IMR-90 (cell line): ENCODE measurements around the gene LUZP1. TPM values are rescaled to one million over a fixed set of nuclear protein-coding genes. Genes with fewer than 3 reads are reported as not detected.

Experiments
- ATAC-seq: fragments of 200-7000 bp; cut with Tn5 transposase; 2 replicates; pipeline ENCODE4 v1.9.1; 2020; ENCODE audit warnings: low read depth, mild to moderate bottlenecking, moderate library complexity
- BruUV-seq: library from RNA; stranded (reverse); fragments of 400-500 nt; replicated peaks from 2 replicates; lab custom pipeline; 2021; lab: Mats Ljungman, UMichigan
- CTCF ChIA-PET: fragments of 300-600 bp; formaldehyde crosslinking; extraction: SDS; loops from one replicate; lab custom pipeline; 2021; ENCODE audit warnings: antibody characterized with exemption; lab: Yijun Ruan, JAX
- POLR2A ChIA-PET: fragments of 300-600 bp; sonication (Branson Sonifier 250); formaldehyde crosslinking; loops from one replicate; lab custom pipeline; 2022; ENCODE audit warnings: antibody characterized with exemption; ENCODE audit not compliant: unreplicated experiment; lab: Charles Lee
- DNase-seq: peaks from one replicate; pipeline ENCODE4 v3.0.0; 2013
- H2AFZ ChIP-seq: replicated peaks from 2 replicates; pipeline ENCODE3; 2013; ENCODE audit warnings: low read length, mild to moderate bottlenecking; ENCODE audit not compliant: poor library complexity
- H2AK5ac ChIP-seq: 2 replicates; pipeline ENCODE4 v1.6.1; 2013; ENCODE audit warnings: low read depth, low read length, inconsistent platforms
- H2AK9ac ChIP-seq: replicated peaks from 2 replicates; pipeline ENCODE3; 2013; ENCODE audit warnings: mild to moderate bottlenecking, low read depth, low read length, moderate library complexity; ENCODE audit not compliant: poor library complexity
- H2BK120ac ChIP-seq: 2 replicates; pipeline ENCODE4 v1.6.1; 2013; ENCODE audit warnings: low read depth, low read length, inconsistent platforms
- H2BK15ac ChIP-seq: 3 replicates; pipeline ENCODE4 v1.6.1; 2013; ENCODE audit warnings: low read depth, low read length, inconsistent platforms
- H2BK20ac ChIP-seq: 2 replicates; pipeline ENCODE4 v1.6.1; 2013; ENCODE audit warnings: low read depth, mild to moderate bottlenecking, inconsistent platforms, low read length, moderate library complexity
- H2BK5ac ChIP-seq: 2 replicates; pipeline ENCODE4 v1.6.1; 2013; ENCODE audit warnings: mild to moderate bottlenecking, low read depth, low read length, inconsistent platforms; ENCODE audit not compliant: poor library complexity, severe bottlenecking
- H3K14ac ChIP-seq: replicated peaks from 2 replicates; pipeline ENCODE4 v1.6.1; 2013; ENCODE audit warnings: low read depth, low read length, inconsistent platforms
- H3K18ac ChIP-seq: 2 replicates; pipeline ENCODE4 v1.6.1; 2013; ENCODE audit warnings: low read depth, low read length, control low read depth
- H3K23ac ChIP-seq: 2 replicates; pipeline ENCODE4 v1.6.1; 2013; ENCODE audit warnings: low read depth, low read length, inconsistent platforms
- H3K27ac ChIP-seq: 2 replicates; pipeline ENCODE4 v1.5.1; 2013; ENCODE audit warnings: mild to moderate bottlenecking, control low read depth, low read length; ENCODE audit not compliant: insufficient read depth
- H3K27me3 ChIP-seq: 2 replicates; pipeline ENCODE4 v1.6.1; 2013; ENCODE audit warnings: low read length; ENCODE audit not compliant: control insufficient read depth, insufficient read depth
- H3K36me3 ChIP-seq: 2 replicates; pipeline ENCODE4 v1.6.1; 2013; ENCODE audit warnings: low read length, mixed read lengths; ENCODE audit not compliant: control insufficient read depth, insufficient read depth
- H3K4ac ChIP-seq: 2 replicates; pipeline ENCODE4 v1.6.1; 2013; ENCODE audit warnings: low read depth, low read length, inconsistent platforms
- H3K4me1 ChIP-seq: 2 replicates; pipeline ENCODE4 v1.6.1; 2013; ENCODE audit warnings: low read length, mixed read lengths; ENCODE audit not compliant: control insufficient read depth, insufficient read depth
- H3K4me2 ChIP-seq: 2 replicates; pipeline ENCODE4 v1.6.1; 2013; ENCODE audit warnings: low read depth, mild to moderate bottlenecking, control low read depth, low read length, moderate library complexity
- H3K4me3 ChIP-seq: 2 replicates; pipeline ENCODE4 v1.5.1; 2013; ENCODE audit warnings: low read depth, mild to moderate bottlenecking, control low read depth, low read length, moderate library complexity; ENCODE audit not compliant: insufficient read depth
- H3K56ac ChIP-seq: 2 replicates; pipeline ENCODE4 v1.6.1; 2013; ENCODE audit warnings: low read length, inconsistent platforms; ENCODE audit not compliant: insufficient read depth; ENCODE audit errors: extremely low read depth
- H3K79me1 ChIP-seq, 2 experiments: 2 replicates each; pipeline ENCODE4 v1.6.1; 2013; ENCODE audit warnings: low read length in 2 of 2, inconsistent platforms in 1 of 2, low read depth in 1 of 2
- H3K9ac ChIP-seq: 2 replicates; pipeline ENCODE4 v1.6.1; 2013; ENCODE audit warnings: low read depth, low read length, control low read depth
- H3K9me1 ChIP-seq: 2 replicates; pipeline ENCODE4 v1.6.1; 2013; ENCODE audit warnings: low read length, inconsistent platforms; ENCODE audit not compliant: insufficient read depth
- H3K9me3 ChIP-seq: 2 replicates; pipeline ENCODE4 v1.6.1; 2013; ENCODE audit warnings: low read length; ENCODE audit not compliant: control insufficient read depth, insufficient read depth
- H4K20me1 ChIP-seq: 2 replicates; pipeline ENCODE4 v1.6.1; 2013; ENCODE audit warnings: low read length, inconsistent platforms; ENCODE audit not compliant: insufficient read depth
- H4K5ac ChIP-seq: 2 replicates; pipeline ENCODE4 v1.6.1; 2013; ENCODE audit warnings: mild to moderate bottlenecking, low read depth, low read length, control low read depth
- H4K8ac ChIP-seq, 2 experiments: 2 replicates each; pipeline ENCODE4 v1.6.1; 2013; ENCODE audit warnings: low read depth in 2 of 2, low read length in 2 of 2, control low read depth in 1 of 2, inconsistent platforms in 1 of 2
- H4K91ac ChIP-seq: 2 replicates; pipeline ENCODE4 v1.6.1; 2013; ENCODE audit warnings: low read depth, low read length, inconsistent platforms; ENCODE audit not compliant: insufficient read depth
- BHLHE40 ChIP-seq: fragments of 150-350 bp; IDR thresholded peaks from 2 replicates; pipeline ENCODE4 v1.6.1; 2016; ENCODE audit warnings: mild to moderate bottlenecking, low read depth, low read length
- CHD1 ChIP-seq: IDR thresholded peaks from 2 replicates; pipeline ENCODE4 v1.6.1; 2012; ENCODE audit warnings: low read depth, low read length, improper control_type of control experiment
- MAZ ChIP-seq: IDR thresholded peaks from 2 replicates; pipeline ENCODE4 v1.6.1; 2012; ENCODE audit warnings: low read depth, mild to moderate bottlenecking, low read length, improper control_type of control experiment, moderate library complexity, borderline replicate concordance
- MXI1 ChIP-seq: IDR thresholded peaks from 2 replicates; pipeline ENCODE4 v1.6.1; 2012; ENCODE audit warnings: low read depth, mild to moderate bottlenecking, low read length, moderate library complexity, borderline replicate concordance
- POLR2A ChIP-seq: IDR thresholded peaks from 2 replicates; pipeline ENCODE4 v1.6.1; 2012; ENCODE audit warnings: mild to moderate bottlenecking, low read depth, low read length
- RAD21 ChIP-seq: IDR thresholded peaks from 2 replicates; pipeline ENCODE4 v1.6.1; 2012; ENCODE audit warnings: low read length, improper control_type of control experiment
- SMC3 ChIP-seq: fragments of 150-350 bp; IDR thresholded peaks from 2 replicates; pipeline ENCODE4 v1.6.1; 2016; ENCODE audit warnings: low read depth, mild to moderate bottlenecking, antibody characterized with exemption, low read length, moderate library complexity
- WGBS, 2 experiments: methylation state at CpG; one replicate each; pipeline versions ENCODE4 v1.1.5 to v1.1.7; 2013; ENCODE audit warnings: missing lambda C conversion rate in 2 of 2; ENCODE audit not compliant: insufficient read length in 1 of 2; ENCODE audit errors: extremely low coverage in 2 of 2; 5-methylcytosine and 5-hydroxymethylcytosine counted together
- dilution Hi-C: fragments of 300-500 bp; cut with HindIII; formaldehyde crosslinking; loops from one replicate; pipeline ENCODE4 v1.14.3; 2018; ENCODE audit warnings: low sequenced_read_pairs; ENCODE audit not compliant: unreplicated experiment
- in situ Hi-C: fragments of 300-500 bp; cut with MboI; formaldehyde crosslinking; loops from 3 replicates; pipeline ENCODE4 v1.14.3; 2019; ENCODE audit warnings: low sequenced_read_pairs, inconsistent platforms, mixed read lengths
- intact Hi-C: fragments of 100-400 bp; cut with micrococcal nuclease; formaldehyde crosslinking; loops from 2 replicates; pipeline ENCODE4 v1.10.0; 2022
- polyA plus RNA-seq, 3 experiments: library from polyadenylated mRNA; depleted of rRNA; stranded (reverse); fragments of >200 nt; gene quantifications; 2 replicates each; pipeline ENCODE4 v1.2.3, GENCODE V29; 2012; ENCODE audit warnings: low replicate concordance in 1 of 3
- total RNA-seq: library from RNA; depleted of rRNA; stranded (reverse); fragments of >200 nt; gene quantifications from 2 replicates; pipeline ENCODE4 v1.2.3, GENCODE V29; 2012
- TF ChIP-seq, protein P1 (sequence below): fragments of 150-350 bp; IDR thresholded peaks from 2 replicates; pipeline ENCODE4 v1.6.1; 2016; ENCODE audit warnings: low read depth, mild to moderate bottlenecking, low read length, moderate library complexity, borderline replicate concordance
- TF ChIP-seq, protein P2 (sequence below): conservative IDR thresholded peaks from 2 replicates; pipeline ENCODE4 v1.5.1; 2012; ENCODE audit warnings: mild to moderate bottlenecking, low read depth, low read length, improper control_type of control experiment
- TF ChIP-seq, protein P3 (sequence below): fragments of 150-350 bp; IDR thresholded peaks from 2 replicates; pipeline ENCODE4 v1.6.1; 2017; ENCODE audit warnings: mild to moderate bottlenecking, antibody characterized with exemption, low read length, low read depth

The LUZP1 gene
- total and polyA plus RNA-seq, 2 of the 4 experiments (the other 2 are of a cell fraction), result 13.1 to 31.7 TPM

DNA sequence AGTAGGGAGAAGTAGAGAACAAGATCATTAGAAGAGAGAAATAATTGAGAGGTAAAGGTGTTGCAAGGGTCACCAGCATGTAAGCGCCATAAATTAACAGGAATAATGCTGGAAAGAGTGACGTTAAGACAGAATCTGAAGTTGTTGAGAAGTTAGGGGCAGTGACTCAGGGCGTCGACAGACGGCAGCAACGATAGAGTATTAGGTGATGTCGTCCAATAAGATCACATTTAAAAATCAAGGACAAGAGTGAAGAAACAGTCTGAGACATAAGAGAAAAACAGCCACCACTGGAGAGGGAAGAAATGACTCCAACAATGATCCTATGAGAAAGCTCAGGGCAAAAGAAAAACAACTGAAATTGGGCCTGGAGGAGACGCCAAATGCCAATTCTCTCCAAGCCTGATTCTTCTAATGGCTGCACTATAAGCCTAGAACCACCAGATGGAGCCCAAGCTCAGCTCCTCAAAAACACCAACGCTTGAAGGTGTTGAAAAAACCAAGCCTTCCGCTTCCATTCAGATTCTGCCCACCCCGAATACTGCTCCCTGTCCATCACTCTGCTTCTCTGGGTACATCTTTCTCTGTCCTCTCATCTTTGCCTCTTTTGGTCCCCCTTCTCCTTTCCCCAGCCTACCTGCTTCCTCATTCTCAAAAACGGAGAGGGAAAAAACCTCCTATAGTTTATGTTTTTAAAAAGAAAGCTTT lies 70.0 kb downstream of the LUZP1 start:
- H3K9ac ChIP-seq, result no peak overlapping the region
- H2BK120ac ChIP-seq, result no peak overlapping the region; the same call in 1 of the 2 replicates
- peak overlapping the region; percentile 71 for H2AK5ac ChIP-seq
- H3K27ac ChIP-seq, result no peak overlapping the region
- H3K56ac ChIP-seq, result no peak overlapping the region
- WGBS, 2 experiments, result 67% methylated on average over 3 of the region's 12 CpGs; no CpG with 5 or more reads in 1 of the 2 experiments
- H3K4me3 ChIP-seq, result no peak overlapping the region
- no peak overlapping the region for H2BK5ac ChIP-seq
- H3K36me3 ChIP-seq, result peaks cover 8% of the 10 kb centered on the region
- H2AFZ ChIP-seq, result peak overlapping the region; percentile 3
- in situ Hi-C loops, result loop anchor here (5.0 kb wide), 1 partner anchor 89 kb away; no protein-coding TSS in a partner anchor
- peak overlapping the region in 1 of 2 experiments; percentile 38; a peak in 1 of 4 replicates for H4K8ac ChIP-seq
- no TSS peak for BruUV-seq
- peak; percentile 98 for TF ChIP-seq RAD21
- peak; percentile 54 for TF ChIP-seq POLR2A
- peak; percentile 96 for TF ChIP-seq SMC3
- TF ChIP-seq, protein P1, sequence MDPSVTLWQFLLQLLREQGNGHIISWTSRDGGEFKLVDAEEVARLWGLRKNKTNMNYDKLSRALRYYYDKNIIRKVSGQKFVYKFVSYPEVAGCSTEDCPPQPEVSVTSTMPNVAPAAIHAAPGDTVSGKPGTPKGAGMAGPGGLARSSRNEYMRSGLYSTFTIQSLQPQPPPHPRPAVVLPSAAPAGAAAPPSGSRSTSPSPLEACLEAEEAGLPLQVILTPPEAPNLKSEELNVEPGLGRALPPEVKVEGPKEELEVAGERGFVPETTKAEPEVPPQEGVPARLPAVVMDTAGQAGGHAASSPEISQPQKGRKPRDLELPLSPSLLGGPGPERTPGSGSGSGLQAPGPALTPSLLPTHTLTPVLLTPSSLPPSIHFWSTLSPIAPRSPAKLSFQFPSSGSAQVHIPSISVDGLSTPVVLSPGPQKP, result no peak
- TF ChIP-seq MAZ, result 0 out of 2 replicates have a peak, but pooled peaks have one; percentile 35
- TF ChIP-seq, protein P2, sequence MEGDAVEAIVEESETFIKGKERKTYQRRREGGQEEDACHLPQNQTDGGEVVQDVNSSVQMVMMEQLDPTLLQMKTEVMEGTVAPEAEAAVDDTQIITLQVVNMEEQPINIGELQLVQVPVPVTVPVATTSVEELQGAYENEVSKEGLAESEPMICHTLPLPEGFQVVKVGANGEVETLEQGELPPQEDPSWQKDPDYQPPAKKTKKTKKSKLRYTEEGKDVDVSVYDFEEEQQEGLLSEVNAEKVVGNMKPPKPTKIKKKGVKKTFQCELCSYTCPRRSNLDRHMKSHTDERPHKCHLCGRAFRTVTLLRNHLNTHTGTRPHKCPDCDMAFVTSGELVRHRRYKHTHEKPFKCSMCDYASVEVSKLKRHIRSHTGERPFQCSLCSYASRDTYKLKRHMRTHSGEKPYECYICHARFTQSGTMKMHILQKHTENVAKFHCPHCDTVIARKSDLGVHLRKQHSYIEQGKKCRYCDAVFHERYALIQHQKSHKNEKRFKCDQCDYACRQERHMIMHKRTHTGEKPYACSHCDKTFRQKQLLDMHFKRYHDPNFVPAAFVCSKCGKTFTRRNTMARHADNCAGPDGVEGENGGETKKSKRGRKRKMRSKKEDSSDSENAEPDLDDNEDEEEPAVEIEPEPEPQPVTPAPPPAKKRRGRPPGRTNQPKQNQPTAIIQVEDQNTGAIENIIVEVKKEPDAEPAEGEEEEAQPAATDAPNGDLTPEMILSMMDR, result peak; percentile 98
- no peak for TF ChIP-seq CHD1
- TF ChIP-seq, protein P3, sequence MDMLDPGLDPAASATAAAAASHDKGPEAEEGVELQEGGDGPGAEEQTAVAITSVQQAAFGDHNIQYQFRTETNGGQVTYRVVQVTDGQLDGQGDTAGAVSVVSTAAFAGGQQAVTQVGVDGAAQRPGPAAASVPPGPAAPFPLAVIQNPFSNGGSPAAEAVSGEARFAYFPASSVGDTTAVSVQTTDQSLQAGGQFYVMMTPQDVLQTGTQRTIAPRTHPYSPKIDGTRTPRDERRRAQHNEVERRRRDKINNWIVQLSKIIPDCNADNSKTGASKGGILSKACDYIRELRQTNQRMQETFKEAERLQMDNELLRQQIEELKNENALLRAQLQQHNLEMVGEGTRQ, result no peak
- TF ChIP-seq MXI1, result no peak
- no peak for TF ChIP-seq BHLHE40
- peaks cover 18% of the 10 kb centered on the region for H3K4me1 ChIP-seq
- peak; percentile 59 for ATAC-seq
- dilution Hi-C loops, result no loop called here
- H3K9me1 ChIP-seq, result peaks cover 7% of the 10 kb centered on the region
- peak overlapping the region; percentile 55; the same call in 1 of the 2 replicates for H3K4me2 ChIP-seq
- H4K91ac ChIP-seq, result no peak overlapping the region
- H2AK9ac ChIP-seq, result no peak overlapping the region
- H2BK20ac ChIP-seq, result no peak overlapping the region
- peaks cover 20 to 81% of the 10 kb centered on the region in 2 experiments for H3K79me1 ChIP-seq
- 0 out of 2 replicates have a peak overlapping the region, but pooled peaks have one; percentile 24 for H3K4ac ChIP-seq
- no peak overlapping the region for H3K14ac ChIP-seq
- peak; percentile 77 for DNase-seq
- H3K23ac ChIP-seq, result no peak overlapping the region
- H4K20me1 ChIP-seq, result peaks cover 64% of the 10 kb centered on the region
- H3K9me3 ChIP-seq, result no peaks in the 10 kb centered on the region
- POLR2A ChIA-PET, result no interaction called here
- no peak overlapping the region for H3K18ac ChIP-seq
- H4K5ac ChIP-seq, result no peak overlapping the region
- intact Hi-C loops, result loop anchor here (1.0 to 5.0 kb wide), 3 partner anchors 86 to 444 kb away; no protein-coding TSS in a partner anchor
- no peak overlapping the region for H2BK15ac ChIP-seq
- no peaks in the 10 kb centered on the region for H3K27me3 ChIP-seq
- CTCF ChIA-PET, result interaction anchor here (0.5 to 2.7 kb wide), 6 partner anchors 42 to 112 kb away, joined by 3 to 32 read pairs (median 3); no protein-coding TSS in a partner anchor
